HG03520 (cell line): Measurements from ENCODE around the gene AGAP1.

Experiments
- ATAC-seq: cut with Tn5 transposase; IDR thresholded peaks from one replicate; pipeline ENCODE4 v1.9.1; 2021; ENCODE audit warnings: mild to moderate bottlenecking, moderate library complexity; ENCODE audit not compliant: unreplicated experiment

AGAP1 gene

GRCh38 chr2:236010920-236011685 lies 517.3 kb downstream of the AGAP1 start:
- no peak for ATAC-seq

GRCh38 chr2:236012155-236012554 lies 518.3 kb downstream of the AGAP1 start:
- no peak for ATAC-seq

GRCh38 chr2:236014408-236015131 lies 520.7 kb downstream of the AGAP1 start:
- no peak for ATAC-seq

GRCh38 chr2:236015171-236015570 lies 521.3 kb downstream of the AGAP1 start:
- ATAC-seq = no peak

- no peak for ATAC-seq
These were observed 522.7 kb downstream of the AGAP1 start for GRCh38 chr2:236016496-236016895.

- ATAC-seq = no peak
These were observed 523.6 kb downstream of the AGAP1 start for GRCh38 chr2:236017446-236017845.

- no peak for ATAC-seq
These were observed 525.6 kb downstream of the AGAP1 start for GRCh38 chr2:236019434-236019833.

- no peak for ATAC-seq
These were observed 527.7 kb downstream of the AGAP1 start for GRCh38 chr2:236021499-236022057.

GRCh38 chr2:236022128-236022527 lies 528.3 kb downstream of the AGAP1 start:
- ATAC-seq = no peak

- no peak for ATAC-seq
These were observed 532.0 kb downstream of the AGAP1 start for GRCh38 chr2:236025892-236026291.

- no peak for ATAC-seq
These were observed 533.0 kb downstream of the AGAP1 start for GRCh38 chr2:236026841-236027240.

- no peak for ATAC-seq
These were observed 534.2 kb downstream of the AGAP1 start for GRCh38 chr2:236028066-236028465.

GRCh38 chr2:236033462-236033861 lies 539.6 kb downstream of the AGAP1 start:
- no peak for ATAC-seq

- no peak for ATAC-seq
These were observed 541.1 kb downstream of the AGAP1 start for GRCh38 chr2:236034974-236035373.

GRCh38 chr2:236036045-236036444 lies 542.2 kb downstream of the AGAP1 start:
- no peak for ATAC-seq

- ATAC-seq = no peak
These were observed 544.3 kb downstream of the AGAP1 start for GRCh38 chr2:236038096-236038495.

GRCh38 chr2:236040600-236041328 lies 546.9 kb downstream of the AGAP1 start:
- no peak for ATAC-seq

- ATAC-seq = no peak
These were observed 547.8 kb downstream of the AGAP1 start for GRCh38 chr2:236041616-236042015.

GRCh38 chr2:236042087-236042486 lies 548.2 kb downstream of the AGAP1 start:
- ATAC-seq = no peak

GRCh38 chr2:236044191-236044590 lies 550.3 kb downstream of the AGAP1 start:
- no peak for ATAC-seq
